HG03196 (cell line): ENCODE measurements around the gene PRKACB.
"Not testable (repeated sequence)": the region's sequence is repeated elsewhere in the genome, so short reads cannot be mapped to it uniquely, and the experiment has no call there.

Experiments
- ATAC-seq: cut with Tn5 transposase; IDR thresholded peaks from one replicate; pipeline ENCODE4 v1.9.1; 2021; ENCODE audit not compliant: unreplicated experiment

Gene PRKACB

GRCh38 chr1:84214115-84214956 lies 70.3 kb downstream of the PRKACB start:
- ATAC-seq = no peak

- ATAC-seq = no peak
Measured at GRCh38 chr1:84217239-84217638, 73.2 kb downstream of the PRKACB start.

- no peak for ATAC-seq
Measured at GRCh38 chr1:84223751-84224432, 79.8 kb downstream of the PRKACB start.

- no peak for ATAC-seq
Measured at GRCh38 chr1:84224905-84225304, 80.8 kb downstream of the PRKACB start.

- no peak for ATAC-seq
Measured at GRCh38 chr1:84225646-84226045, 81.6 kb downstream of the PRKACB start.

DNA sequence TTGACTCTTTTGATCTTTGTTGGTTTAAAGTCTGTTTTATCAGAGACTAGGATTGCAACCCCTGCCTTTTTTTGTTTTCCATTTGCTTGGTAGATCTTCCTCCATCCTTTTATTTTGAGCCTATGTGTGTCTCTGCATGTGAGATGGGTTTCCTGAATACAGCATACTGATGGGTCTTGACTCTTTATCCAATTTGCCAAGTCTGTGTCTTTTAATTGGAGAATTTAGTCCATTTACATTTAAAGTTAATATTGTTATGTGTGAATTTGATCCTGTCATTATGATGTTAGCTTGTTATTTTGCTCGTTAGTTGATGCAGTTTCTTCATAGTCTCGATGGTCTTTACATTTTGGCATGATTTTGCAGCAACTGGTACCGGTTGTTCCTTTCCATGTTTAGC lies 88.6 kb downstream of the PRKACB start:
- not testable (repeated sequence) for ATAC-seq

GRCh38 chr1:84236256-84236655 lies 92.2 kb downstream of the PRKACB start:
- ATAC-seq = no peak

- ATAC-seq = no peak
Measured at GRCh38 chr1:84242641-84243040, 98.6 kb downstream of the PRKACB start.

DNA sequence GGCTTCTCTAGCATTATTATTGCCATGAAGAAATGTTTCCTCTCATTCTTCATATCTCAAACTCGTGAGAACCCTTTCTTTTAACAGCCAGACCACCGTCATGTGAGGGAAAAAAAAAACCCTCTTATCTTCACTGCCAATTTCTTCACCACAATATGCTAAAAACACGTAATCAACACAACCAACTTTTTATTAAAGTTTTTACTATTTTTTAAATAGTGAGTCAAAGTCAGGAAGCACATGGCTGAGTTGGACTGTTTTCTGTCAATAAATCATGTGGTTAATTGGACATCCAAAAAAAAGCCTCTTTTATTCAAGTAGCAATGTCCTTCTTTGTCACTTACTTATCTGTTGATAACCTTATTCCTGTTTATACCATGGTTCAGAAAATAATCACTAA lies 101.5 kb downstream of the PRKACB start:
- no peak for ATAC-seq

DNA sequence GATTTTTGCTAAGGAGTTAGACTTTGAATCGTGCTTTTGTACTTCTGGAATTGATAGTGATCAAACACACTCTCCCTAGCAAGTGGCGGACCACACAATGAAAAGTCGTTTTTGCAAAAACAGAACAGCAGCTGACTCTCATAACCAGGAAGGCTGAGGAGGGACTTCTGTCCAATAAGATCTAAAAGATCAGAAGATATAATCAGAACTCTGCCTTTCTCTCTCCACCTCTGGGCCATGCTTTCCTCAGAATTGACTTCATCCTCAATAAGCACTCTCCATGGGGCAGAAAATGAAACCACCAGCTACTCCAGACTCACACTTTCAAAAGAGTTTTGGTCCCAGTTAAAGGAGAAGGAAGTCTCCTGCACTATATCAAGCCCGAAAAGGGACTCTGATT lies 102.1 kb downstream of the PRKACB start:
- no peak for ATAC-seq

GRCh38 chr1:84247425-84248220 lies 103.6 kb downstream of the PRKACB start:
- no peak for ATAC-seq

- no peak for ATAC-seq
Measured at GRCh38 chr1:84250668-84251067, 106.6 kb downstream of the PRKACB start.

- no peak for ATAC-seq
Measured at GRCh38 chr1:84253036-84253435, 109.0 kb downstream of the PRKACB start.

DNA sequence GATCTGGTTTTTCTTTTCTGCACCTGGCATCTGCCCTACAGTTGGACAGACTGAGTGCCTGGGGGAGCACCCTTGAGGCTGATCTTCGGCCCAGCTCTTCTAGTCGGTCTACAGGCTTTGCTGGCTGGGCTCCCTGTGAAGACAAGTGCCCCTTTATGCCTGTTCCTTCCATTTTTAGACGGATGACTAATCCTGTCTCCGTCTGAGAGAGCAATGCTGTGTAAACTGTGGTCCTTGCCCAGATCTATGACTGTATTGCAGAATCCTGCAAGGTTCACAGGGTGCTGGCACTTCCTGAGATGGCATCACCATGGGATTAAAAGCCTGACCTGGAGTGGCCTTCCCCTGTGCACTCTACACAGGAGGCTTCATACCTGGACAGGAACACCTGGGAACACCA lies 109.8 kb downstream of the PRKACB start:
- no peak for ATAC-seq

- ATAC-seq = no peak
Measured at GRCh38 chr1:84254703-84255238, 110.7 kb downstream of the PRKACB start.

DNA sequence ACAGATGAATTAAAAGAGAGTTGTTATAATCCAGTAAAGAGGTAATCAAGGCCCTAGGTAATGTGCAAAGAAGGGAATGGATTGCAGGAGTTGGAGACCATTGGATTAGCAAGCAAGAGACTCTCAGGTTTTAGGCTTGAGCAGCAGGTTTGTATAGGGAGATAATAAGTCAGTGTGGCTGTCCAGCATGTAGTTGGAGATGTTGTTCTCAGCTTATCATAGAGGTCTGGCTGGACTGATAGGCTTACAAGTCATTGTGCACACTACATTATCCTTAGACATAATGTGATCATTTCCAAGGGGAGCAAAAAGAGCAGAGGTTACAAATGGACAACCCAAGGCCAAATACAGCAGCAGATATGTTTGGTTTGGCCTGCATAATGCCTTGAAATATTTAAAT lies 111.5 kb downstream of the PRKACB start:
- no peak for ATAC-seq

DNA sequence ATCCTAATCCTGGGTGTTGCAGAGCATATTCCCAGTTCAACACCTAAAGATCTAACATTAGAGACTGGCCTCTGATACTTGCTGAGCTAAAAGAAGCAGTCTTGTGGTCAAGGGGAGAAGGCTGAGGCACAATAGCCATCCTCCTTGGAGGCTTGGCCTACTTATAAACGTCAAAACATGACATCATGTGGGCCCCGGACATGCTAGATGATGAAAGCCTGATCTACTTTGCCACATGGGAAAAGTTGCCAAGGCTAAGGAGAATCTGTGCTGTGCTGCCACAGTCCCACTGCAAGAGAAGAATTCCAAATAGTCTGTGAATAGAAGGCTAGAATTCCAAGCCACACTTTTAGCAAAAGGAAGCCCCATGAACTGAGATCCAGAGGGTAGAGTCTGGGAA lies 113.5 kb downstream of the PRKACB start:
- no peak for ATAC-seq

GRCh38 chr1:84259376-84259775 lies 115.3 kb downstream of the PRKACB start:
- no peak for ATAC-seq

DNA sequence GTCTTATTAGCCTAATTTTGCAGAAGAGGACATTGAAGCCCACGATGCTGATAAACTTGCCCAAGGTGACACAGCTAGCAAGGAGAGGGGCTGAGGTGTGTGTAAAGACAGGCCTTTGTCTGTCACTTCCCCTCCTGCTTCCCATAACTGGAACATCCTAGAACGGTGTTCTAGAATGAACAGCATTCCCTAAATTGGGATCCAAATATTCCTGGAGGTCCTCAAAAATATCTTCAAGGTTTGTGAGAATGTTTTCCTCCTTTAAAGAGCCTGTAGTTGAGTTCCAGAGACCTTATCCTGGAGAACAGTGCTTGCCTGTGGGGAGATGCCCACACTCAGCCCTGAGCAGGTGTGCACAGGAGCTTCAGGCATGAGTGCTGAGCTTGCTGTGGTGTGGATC lies 115.9 kb downstream of the PRKACB start:
- ATAC-seq = no peak

DNA sequence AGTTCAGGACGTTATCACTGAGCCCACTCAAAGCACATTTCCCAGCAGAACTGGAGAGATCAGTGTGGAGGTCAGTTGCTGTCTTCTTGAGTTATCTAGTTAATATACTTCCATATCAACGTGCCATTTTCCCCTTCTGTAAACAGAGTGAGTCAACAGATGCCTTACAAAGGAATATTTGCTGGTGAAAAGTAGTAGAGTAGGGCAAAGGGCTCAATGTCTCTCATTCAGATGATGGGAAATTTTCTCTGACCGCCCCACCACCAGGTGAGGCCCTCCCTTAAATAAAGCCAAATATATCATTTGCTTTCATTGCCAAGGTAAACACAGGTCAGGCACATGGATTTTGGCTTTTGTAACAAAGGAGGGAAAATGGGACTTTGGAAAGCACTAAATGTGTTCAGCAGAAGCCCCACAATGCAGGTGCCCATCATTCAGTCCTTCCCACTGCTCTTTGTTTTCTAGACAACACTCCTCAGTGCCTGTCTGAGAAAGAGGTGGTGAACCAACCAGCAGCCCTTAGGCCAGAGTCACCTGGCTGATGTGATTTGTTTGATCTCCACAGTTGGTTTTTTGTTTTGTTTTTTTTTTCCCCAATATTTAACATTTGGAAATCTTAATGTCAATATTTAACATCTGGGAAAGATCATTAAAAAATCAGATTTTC lies 116.9 kb downstream of the PRKACB start:
- ATAC-seq = no peak

DNA sequence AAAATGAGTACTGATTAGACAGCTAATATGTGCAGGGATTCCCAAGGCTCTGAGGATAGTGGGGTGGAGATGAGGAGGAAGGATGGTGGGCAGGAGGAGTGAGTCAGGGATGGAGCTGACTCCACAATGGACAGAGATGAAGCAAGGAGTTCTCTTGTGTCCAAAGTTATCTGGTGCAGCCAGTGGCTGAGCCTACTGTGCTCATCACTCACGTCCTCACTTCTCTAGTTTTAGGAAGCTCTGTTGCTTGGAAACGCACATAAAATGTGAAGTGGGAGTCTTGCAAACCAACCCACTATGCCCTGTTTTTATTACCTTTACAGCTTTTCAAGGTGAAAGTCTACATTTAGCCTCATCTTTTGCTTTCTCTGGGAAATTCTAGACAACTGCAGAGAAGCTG lies 120.9 kb downstream of the PRKACB start:
- no peak for ATAC-seq
